Measurements from ENCODE around the gene ADAM12.

Gene ADAM12

DNA sequence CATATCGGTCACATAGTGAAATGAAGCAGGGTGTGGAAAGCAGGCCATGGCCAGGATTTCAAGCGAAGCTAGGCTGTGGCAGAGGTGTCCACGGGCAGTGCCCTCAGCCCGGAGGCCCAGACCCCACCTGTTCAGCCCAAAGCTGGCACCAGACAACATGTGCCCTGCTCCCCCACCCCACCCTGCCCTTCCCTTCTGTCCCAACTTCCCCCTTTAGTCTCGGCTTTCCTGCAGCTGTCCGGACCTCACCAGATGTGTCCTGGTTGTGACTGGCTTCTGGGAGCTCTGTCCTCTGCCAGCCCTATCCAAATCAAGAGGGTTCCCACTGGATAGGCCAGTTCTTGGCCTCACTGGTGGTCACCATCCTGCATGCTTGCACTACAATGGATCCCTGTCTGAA, 37.3 kb downstream of the ADAM12 start:
- no peak for TF ChIP-seq EZH2 (IDR thresholded peaks at IDR 0.05; ENCODE audit: borderline replicate concordance, low read depth, low read length, severe bottlenecking)
- TF ChIP-seq, protein P1, sequence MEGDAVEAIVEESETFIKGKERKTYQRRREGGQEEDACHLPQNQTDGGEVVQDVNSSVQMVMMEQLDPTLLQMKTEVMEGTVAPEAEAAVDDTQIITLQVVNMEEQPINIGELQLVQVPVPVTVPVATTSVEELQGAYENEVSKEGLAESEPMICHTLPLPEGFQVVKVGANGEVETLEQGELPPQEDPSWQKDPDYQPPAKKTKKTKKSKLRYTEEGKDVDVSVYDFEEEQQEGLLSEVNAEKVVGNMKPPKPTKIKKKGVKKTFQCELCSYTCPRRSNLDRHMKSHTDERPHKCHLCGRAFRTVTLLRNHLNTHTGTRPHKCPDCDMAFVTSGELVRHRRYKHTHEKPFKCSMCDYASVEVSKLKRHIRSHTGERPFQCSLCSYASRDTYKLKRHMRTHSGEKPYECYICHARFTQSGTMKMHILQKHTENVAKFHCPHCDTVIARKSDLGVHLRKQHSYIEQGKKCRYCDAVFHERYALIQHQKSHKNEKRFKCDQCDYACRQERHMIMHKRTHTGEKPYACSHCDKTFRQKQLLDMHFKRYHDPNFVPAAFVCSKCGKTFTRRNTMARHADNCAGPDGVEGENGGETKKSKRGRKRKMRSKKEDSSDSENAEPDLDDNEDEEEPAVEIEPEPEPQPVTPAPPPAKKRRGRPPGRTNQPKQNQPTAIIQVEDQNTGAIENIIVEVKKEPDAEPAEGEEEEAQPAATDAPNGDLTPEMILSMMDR (IDR thresholded peaks at IDR 0.05; ENCODE audit: borderline replicate concordance, extremely low read depth, low read length, poor library complexity, severe bottlenecking), result no peak
- Histone ChIP-seq H3K4me2 (ENCODE audit: insufficient read depth, low read length) (no peak overlapping the region), H3K4me3 (ENCODE audit: low read depth in 1 of 2, low read length in 2 of 2) (no peak overlapping the region), H3K4me1 (ENCODE audit: insufficient read depth, low read length) (no peaks in the 10 kb centered on the region), H3K27ac (ENCODE audit: low read length) (no peak overlapping the region), H3K36me3 (ENCODE audit: insufficient read depth, low read length) (no peaks in the 10 kb centered on the region), H3K9ac (ENCODE audit: low read depth, low read length) (no peak overlapping the region), H2AFZ (ENCODE audit: low read depth, low read length) (no peak overlapping the region), H4K20me1 (ENCODE audit: insufficient read depth, low read length) (no peaks in the 10 kb centered on the region), H3K79me2 (ENCODE audit: insufficient read depth, low read length) (no peaks in the 10 kb centered on the region), H3K9me3 (ENCODE audit: insufficient read depth, low read length, severe bottlenecking) (no peaks in the 10 kb centered on the region), H3K27me3 (ENCODE audit: insufficient read depth, low read length, poor library complexity) (no peaks in the 10 kb centered on the region)
- ATAC-seq (ENCODE audit: insufficient read depth, low read depth) (no peak), DNase-seq (no peak)

DNA sequence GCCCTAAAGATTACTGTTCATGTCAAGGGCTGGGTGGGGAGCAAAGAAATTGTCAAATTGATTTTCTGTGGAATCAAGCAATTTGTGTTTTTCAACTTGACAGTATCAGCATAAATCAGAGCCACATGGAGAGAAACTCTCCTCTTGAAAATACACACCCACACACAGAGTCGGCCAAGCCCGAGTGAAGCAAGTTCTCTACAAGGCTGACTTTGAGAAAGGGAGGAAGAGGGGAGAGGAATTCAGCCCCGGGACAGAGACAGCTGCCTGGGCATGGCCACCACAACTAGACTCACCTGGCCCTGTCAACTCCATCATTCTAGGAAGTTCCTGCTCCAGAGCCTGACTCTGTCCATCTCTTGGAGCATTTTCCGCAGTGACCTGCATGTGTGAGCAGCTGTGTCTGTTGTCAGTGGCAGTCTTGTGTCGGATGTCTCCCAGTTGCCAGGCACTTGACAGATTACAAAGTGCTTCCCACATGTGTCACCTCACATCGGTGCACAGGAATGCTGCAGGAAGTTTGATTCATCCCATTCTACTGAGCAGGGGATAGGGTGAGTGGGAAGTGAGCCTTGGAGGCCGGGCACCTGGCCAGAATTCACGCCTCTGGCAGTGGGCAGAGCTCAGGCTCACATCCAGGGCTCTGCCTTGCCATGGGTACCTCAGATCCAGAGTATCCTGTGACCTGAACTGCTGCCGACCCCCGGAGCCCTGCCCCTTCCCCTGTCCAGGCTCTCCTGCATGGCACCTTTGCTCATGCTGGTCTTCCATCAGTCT, 37.9 kb downstream of the ADAM12 start:
- Histone ChIP-seq H3K79me2 (ENCODE audit: insufficient read depth, low read length) (no peaks in the 10 kb centered on the region), H2AFZ (ENCODE audit: low read depth, low read length) (no peak overlapping the region), H3K9ac (ENCODE audit: low read depth, low read length) (no peak overlapping the region), H3K9me3 (ENCODE audit: insufficient read depth, low read length, severe bottlenecking) (no peaks in the 10 kb centered on the region), H3K4me3 (ENCODE audit: low read depth in 1 of 2, low read length in 2 of 2) (no peak overlapping the region), H3K4me1 (ENCODE audit: insufficient read depth, low read length) (no peaks in the 10 kb centered on the region), H3K27ac (ENCODE audit: low read length) (no peak overlapping the region), H3K36me3 (ENCODE audit: insufficient read depth, low read length) (no peaks in the 10 kb centered on the region), H3K4me2 (ENCODE audit: insufficient read depth, low read length) (no peak overlapping the region), H4K20me1 (ENCODE audit: insufficient read depth, low read length) (no peaks in the 10 kb centered on the region), H3K27me3 (ENCODE audit: insufficient read depth, low read length, poor library complexity) (no peaks in the 10 kb centered on the region)
- DNase-seq (no peak), ATAC-seq (ENCODE audit: insufficient read depth, low read depth) (no peak)
- TF ChIP-seq, protein P1 (IDR thresholded peaks at IDR 0.05; ENCODE audit: borderline replicate concordance, extremely low read depth, low read length, poor library complexity, severe bottlenecking), result no peak
- TF ChIP-seq EZH2 (IDR thresholded peaks at IDR 0.05; ENCODE audit: borderline replicate concordance, low read depth, low read length, severe bottlenecking), result no peak

DNA sequence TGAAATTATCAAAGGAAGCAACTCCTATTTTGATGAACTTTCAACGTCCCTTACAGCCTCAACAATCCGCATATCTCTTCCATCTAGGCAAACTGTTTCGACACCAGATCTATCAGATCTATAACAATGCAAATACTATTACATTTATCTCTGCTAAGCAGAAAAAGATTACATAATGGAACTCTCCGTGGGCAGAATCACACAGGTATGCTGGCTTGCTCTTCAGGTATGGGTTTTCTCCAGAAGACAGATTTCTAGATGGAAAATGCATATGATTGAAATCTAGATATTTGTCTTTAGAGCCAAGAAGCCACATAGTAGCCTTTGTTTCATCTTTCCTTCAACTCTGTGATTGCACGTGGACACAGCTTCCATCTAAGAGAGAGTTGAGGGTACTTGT, 38.6 kb downstream of the ADAM12 start:
- no peak overlapping the region for H3K4me3 ChIP-seq (ENCODE audit: low read depth in 1 of 2, low read length in 2 of 2)
- H3K36me3 ChIP-seq (ENCODE audit: insufficient read depth, low read length), result no peaks in the 10 kb centered on the region
- no peak overlapping the region for H2AFZ ChIP-seq (ENCODE audit: low read depth, low read length)
- H3K9me3 ChIP-seq (ENCODE audit: insufficient read depth, low read length, severe bottlenecking), result no peaks in the 10 kb centered on the region
- H3K27ac ChIP-seq (ENCODE audit: low read length), result no peak overlapping the region
- H4K20me1 ChIP-seq (ENCODE audit: insufficient read depth, low read length), result no peaks in the 10 kb centered on the region
- H3K79me2 ChIP-seq (ENCODE audit: insufficient read depth, low read length), result no peaks in the 10 kb centered on the region
- ATAC-seq (ENCODE audit: insufficient read depth, low read depth) (no peak), DNase-seq (no peak)
- no peaks in the 10 kb centered on the region for H3K4me1 ChIP-seq (ENCODE audit: insufficient read depth, low read length)
- no peaks in the 10 kb centered on the region for H3K27me3 ChIP-seq (ENCODE audit: insufficient read depth, low read length, poor library complexity)
- TF ChIP-seq, protein P1 (IDR thresholded peaks at IDR 0.05; ENCODE audit: borderline replicate concordance, extremely low read depth, low read length, poor library complexity, severe bottlenecking), result no peak
- no peak for TF ChIP-seq EZH2 (IDR thresholded peaks at IDR 0.05; ENCODE audit: borderline replicate concordance, low read depth, low read length, severe bottlenecking)
- no peak overlapping the region for H3K9ac ChIP-seq (ENCODE audit: low read depth, low read length)
- no peak overlapping the region for H3K4me2 ChIP-seq (ENCODE audit: insufficient read depth, low read length)
